HepG2 (cell line): ENCODE data around the gene MED25. TPM values are rescaled to one million over a fixed set of nuclear protein-coding genes. Genes with fewer than 3 reads are reported as not detected.

Experiments
- DMAP1 ChIP-seq: IDR thresholded peaks from 2 replicates; pipeline ENCODE4 v1.6.1; 2016
- IRX3 ChIP-seq: sonication (generic); formaldehyde crosslinking; IDR thresholded peaks from 2 replicates; pipeline ENCODE4 v1.8.1; 2023; ENCODE audit warnings: mild to moderate bottlenecking, low read depth, missing genetic modification reagents, borderline replicate concordance
- ZBTB7B ChIP-seq: sonication (generic); formaldehyde crosslinking; IDR thresholded peaks from 2 replicates; pipeline ENCODE4 v1.4.0; 2020; ENCODE audit warnings: missing genetic modification reagents
- ZKSCAN1 ChIP-seq: fragments of 150-350 bp; IDR thresholded peaks from 2 replicates; pipeline ENCODE4 v1.6.1; 2014; ENCODE audit warnings: low read length
- ZNF510 ChIP-seq: sonication (generic); formaldehyde crosslinking; IDR thresholded peaks from 2 replicates; pipeline ENCODE4 v1.4.0; 2020; ENCODE audit warnings: low read depth, mild to moderate bottlenecking, missing genetic modification reagents
- ZNF563 ChIP-seq: sonication (generic); formaldehyde crosslinking; IDR thresholded peaks from 2 replicates; pipeline ENCODE4 v1.8.0; 2022; ENCODE audit warnings: mild to moderate bottlenecking, moderate library complexity, missing genetic modification reagents
- polyA plus RNA-seq, 8 experiments: library from polyadenylated mRNA; depleted of rRNA in 3 of 8; stranded (reverse) in 7 of 8; unstranded in 1 of 8; fragments of >200 nt; fragmentation: Illumina TruSeq in 4 of 8; extraction: Trizol in 4 of 8; gene quantifications; 2 replicates each; pipeline versions ENCODE4 v1.2.1 to v1.2.3, GENCODE V29; 2011 to 2016; ENCODE audit warnings: low read depth in 4 of 8, missing spikeins in 1 of 8, mixed read lengths in 1 of 8; ENCODE audit not compliant: insufficient read depth in 1 of 8
- total RNA-seq, 5 experiments: library from RNA; depleted of rRNA; stranded (reverse); fragments of >200 nt; fragmentation: Illumina TruSeq; extraction: Trizol; gene quantifications; 2 replicates each; pipeline ENCODE4 v1.2.3, GENCODE V29; 2016; ENCODE audit warnings: low read depth in 1 of 5
- TF ChIP-seq, protein P1 (sequence below): sonication (generic); formaldehyde crosslinking; IDR thresholded peaks from one replicate; pipeline ENCODE4 v1.5.1; 2020; ENCODE audit warnings: mild to moderate bottlenecking, missing genetic modification reagents; ENCODE audit errors: not compliant biosample characterization
- TF ChIP-seq, protein P2 (sequence below): sonication (generic); formaldehyde crosslinking; IDR thresholded peaks from 2 replicates; pipeline ENCODE4 v1.4.0; 2020; ENCODE audit warnings: missing genetic modification reagents, borderline replicate concordance
- TF ChIP-seq, protein P3 (sequence below): sonication (generic); formaldehyde crosslinking; IDR thresholded peaks from 2 replicates; pipeline ENCODE4 v1.4.0; 2020; ENCODE audit warnings: mild to moderate bottlenecking, missing genetic modification reagents
- TF ChIP-seq, protein P4 (sequence below): sonication (generic); formaldehyde crosslinking; IDR thresholded peaks from 2 replicates; pipeline ENCODE4 v1.4.0; 2020; ENCODE audit warnings: missing genetic modification reagents
- TF ChIP-seq, protein P5 (sequence below): sonication (generic); formaldehyde crosslinking; IDR thresholded peaks from 2 replicates; pipeline ENCODE4 v1.4.0; 2020; ENCODE audit warnings: mild to moderate bottlenecking, missing genetic modification reagents

The MED25 gene
- total and polyA plus RNA-seq, 2 of the 13 experiments (the other 11 are each of a cell fraction or from before 2014, with no cell fraction given) = 11.1 to 15.1 TPM

DNA sequence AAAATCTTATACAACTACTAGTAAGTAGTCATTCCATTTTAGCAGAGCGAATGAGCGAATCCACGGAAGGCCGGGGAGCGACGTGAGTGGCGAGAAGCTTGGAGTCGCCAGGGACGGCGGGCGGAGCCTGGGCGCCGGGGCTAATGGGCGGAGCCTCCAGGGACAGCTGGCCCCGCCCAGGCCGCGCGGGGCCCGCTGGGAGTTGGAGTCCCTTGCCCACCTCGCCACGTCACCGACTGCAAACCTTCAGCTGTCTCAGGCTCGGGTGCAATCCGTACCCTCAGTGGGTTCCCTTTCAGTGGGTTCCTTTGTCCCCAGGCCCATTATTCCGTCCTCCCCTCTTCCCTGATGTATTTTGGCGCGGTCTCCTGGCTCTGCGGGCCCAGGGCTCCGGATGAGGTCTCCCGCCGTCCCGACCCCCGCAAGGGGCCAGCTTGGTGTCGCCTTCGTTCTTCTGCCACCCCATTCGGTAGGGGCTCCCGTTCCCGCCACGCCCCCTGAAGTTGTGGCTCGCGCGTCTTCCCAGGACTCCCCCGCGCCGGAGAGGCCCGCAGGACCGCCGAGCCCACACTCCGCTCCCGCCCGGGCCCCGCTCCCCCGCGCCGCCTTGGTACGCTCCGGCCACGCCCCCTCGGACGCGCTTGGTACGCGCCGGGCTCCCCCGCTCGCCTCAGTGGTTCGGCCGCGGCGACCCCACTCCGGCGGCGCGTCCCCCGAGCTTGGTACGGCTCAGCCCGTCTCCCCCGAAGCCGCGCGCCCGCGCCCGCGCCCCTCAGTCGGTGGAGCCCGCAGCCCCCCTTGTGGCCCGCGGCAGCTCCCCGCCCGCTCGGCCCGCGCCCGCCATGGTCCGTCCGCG, 32.6 kb downstream of the MED25 start, which contains the start of gene PTOV1 (continued):
- TF ChIP-seq, protein P1, sequence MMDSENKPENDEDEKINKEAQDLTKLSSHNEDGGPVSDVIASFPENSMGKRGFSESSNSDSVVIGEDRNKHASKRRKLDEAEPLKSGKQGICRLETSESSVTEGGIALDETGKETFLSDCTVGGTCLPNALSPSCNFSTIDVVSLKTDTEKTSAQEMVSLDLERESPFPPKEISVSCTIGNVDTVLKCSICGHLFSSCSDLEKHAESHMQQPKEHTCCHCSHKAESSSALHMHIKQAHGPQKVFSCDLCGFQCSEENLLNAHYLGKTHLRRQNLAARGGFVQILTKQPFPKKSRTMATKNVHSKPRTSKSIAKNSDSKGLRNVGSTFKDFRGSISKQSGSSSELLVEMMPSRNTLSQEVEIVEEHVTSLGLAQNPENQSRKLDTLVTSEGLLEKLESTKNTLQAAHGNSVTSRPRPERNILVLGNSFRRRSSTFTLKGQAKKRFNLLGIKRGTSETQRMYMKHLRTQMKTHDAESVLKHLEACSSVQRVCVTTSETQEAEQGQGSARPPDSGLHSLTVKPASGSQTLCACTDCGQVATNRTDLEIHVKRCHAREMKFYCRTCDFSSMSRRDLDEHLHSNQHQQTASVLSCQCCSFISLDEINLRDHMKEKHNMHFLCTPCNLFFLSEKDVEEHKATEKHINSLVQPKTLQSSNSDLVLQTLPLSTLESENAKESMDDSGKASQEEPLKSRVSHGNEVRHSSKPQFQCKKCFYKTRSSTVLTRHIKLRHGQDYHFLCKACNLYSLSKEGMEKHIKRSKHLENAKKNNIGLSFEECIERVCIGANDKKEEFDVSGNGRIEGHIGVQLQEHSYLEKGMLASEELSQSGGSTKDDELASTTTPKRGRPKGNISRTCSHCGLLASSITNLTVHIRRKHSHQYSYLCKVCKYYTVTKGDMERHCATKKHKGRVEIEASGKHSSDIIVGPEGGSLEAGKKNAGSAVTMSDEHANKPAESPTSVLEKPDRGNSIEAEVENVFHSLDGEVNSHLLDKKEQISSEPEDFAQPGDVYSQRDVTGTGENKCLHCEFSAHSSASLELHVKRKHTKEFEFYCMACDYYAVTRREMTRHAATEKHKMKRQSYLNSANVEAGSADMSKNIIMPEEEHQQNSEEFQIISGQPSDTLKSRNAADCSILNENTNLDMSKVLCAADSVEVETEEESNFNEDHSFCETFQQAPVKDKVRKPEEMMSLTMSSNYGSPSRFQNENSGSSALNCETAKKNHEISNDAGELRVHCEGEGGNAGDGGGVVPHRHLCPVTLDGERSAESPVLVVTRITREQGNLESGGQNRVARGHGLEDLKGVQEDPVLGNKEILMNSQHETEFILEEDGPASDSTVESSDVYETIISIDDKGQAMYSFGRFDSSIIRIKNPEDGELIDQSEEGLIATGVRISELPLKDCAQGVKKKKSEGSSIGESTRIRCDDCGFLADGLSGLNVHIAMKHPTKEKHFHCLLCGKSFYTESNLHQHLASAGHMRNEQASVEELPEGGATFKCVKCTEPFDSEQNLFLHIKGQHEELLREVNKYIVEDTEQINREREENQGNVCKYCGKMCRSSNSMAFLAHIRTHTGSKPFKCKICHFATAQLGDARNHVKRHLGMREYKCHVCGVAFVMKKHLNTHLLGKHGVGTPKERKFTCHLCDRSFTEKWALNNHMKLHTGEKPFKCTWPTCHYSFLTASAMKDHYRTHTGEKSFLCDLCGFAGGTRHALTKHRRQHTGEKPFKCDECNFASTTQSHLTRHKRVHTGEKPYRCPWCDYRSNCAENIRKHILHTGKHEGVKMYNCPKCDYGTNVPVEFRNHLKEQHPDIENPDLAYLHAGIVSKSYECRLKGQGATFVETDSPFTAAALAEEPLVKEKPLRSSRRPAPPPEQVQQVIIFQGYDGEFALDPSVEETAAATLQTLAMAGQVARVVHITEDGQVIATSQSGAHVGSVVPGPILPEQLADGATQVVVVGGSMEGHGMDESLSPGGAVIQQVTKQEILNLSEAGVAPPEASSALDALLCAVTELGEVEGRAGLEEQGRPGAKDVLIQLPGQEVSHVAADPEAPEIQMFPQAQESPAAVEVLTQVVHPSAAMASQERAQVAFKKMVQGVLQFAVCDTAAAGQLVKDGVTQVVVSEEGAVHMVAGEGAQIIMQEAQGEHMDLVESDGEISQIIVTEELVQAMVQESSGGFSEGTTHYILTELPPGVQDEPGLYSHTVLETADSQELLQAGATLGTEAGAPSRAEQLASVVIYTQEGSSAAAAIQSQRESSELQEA = no peak
- TF ChIP-seq, protein P2, sequence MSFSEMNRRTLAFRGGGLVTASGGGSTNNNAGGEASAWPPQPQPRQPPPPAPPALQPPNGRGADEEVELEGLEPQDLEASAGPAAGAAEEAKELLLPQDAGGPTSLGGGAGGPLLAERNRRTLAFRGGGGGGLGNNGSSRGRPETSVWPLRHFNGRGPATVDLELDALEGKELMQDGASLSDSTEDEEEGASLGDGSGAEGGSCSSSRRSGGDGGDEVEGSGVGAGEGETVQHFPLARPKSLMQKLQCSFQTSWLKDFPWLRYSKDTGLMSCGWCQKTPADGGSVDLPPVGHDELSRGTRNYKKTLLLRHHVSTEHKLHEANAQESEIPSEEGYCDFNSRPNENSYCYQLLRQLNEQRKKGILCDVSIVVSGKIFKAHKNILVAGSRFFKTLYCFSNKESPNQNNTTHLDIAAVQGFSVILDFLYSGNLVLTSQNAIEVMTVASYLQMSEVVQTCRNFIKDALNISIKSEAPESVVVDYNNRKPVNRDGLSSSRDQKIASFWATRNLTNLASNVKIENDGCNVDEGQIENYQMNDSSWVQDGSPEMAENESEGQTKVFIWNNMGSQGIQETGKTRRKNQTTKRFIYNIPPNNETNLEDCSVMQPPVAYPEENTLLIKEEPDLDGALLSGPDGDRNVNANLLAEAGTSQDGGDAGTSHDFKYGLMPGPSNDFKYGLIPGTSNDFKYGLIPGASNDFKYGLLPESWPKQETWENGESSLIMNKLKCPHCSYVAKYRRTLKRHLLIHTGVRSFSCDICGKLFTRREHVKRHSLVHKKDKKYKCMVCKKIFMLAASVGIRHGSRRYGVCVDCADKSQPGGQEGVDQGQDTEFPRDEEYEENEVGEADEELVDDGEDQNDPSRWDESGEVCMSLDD (CRISPR knock-in tag) = no peak
- TF ChIP-seq ZNF510 (CRISPR knock-in tag) (no peak), ZKSCAN1 (no peak), ZNF563 (CRISPR knock-in tag) (no peak), ZBTB7B (CRISPR knock-in tag) (peak; percentile 79), IRX3 (CRISPR knock-in tag) (0 out of 2 replicates have a peak, but pooled peaks have one; percentile 46), DMAP1 (CRISPR knock-in tag) (peak; percentile 88)
- TF ChIP-seq, protein P3, sequence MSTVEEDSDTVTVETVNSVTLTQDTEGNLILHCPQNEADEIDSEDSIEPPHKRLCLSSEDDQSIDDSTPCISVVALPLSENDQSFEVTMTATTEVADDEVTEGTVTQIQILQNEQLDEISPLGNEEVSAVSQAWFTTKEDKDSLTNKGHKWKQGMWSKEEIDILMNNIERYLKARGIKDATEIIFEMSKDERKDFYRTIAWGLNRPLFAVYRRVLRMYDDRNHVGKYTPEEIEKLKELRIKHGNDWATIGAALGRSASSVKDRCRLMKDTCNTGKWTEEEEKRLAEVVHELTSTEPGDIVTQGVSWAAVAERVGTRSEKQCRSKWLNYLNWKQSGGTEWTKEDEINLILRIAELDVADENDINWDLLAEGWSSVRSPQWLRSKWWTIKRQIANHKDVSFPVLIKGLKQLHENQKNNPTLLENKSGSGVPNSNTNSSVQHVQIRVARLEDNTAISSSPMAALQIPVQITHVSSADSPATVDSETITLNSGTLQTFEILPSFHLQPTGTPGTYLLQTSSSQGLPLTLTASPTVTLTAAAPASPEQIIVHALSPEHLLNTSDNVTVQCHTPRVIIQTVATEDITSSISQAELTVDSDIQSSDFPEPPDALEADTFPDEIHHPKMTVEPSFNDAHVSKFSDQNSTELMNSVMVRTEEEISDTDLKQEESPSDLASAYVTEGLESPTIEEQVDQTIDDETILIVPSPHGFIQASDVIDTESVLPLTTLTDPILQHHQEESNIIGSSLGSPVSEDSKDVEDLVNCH (CRISPR knock-in tag) = no peak
- TF ChIP-seq, protein P4, sequence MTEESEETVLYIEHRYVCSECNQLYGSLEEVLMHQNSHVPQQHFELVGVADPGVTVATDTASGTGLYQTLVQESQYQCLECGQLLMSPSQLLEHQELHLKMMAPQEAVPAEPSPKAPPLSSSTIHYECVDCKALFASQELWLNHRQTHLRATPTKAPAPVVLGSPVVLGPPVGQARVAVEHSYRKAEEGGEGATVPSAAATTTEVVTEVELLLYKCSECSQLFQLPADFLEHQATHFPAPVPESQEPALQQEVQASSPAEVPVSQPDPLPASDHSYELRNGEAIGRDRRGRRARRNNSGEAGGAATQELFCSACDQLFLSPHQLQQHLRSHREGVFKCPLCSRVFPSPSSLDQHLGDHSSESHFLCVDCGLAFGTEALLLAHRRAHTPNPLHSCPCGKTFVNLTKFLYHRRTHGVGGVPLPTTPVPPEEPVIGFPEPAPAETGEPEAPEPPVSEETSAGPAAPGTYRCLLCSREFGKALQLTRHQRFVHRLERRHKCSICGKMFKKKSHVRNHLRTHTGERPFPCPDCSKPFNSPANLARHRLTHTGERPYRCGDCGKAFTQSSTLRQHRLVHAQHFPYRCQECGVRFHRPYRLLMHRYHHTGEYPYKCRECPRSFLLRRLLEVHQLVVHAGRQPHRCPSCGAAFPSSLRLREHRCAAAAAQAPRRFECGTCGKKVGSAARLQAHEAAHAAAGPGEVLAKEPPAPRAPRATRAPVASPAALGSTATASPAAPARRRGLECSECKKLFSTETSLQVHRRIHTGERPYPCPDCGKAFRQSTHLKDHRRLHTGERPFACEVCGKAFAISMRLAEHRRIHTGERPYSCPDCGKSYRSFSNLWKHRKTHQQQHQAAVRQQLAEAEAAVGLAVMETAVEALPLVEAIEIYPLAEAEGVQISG (CRISPR knock-in tag) = peak; percentile 83
- TF ChIP-seq, protein P5, sequence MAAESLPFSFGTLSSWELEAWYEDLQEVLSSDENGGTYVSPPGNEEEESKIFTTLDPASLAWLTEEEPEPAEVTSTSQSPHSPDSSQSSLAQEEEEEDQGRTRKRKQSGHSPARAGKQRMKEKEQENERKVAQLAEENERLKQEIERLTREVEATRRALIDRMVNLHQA (CRISPR knock-in tag) = no peak
